GM18868 (cell line): ENCODE data around the gene CNTNAP2.

Experiments used
- ATAC-seq: cut with Tn5 transposase; IDR thresholded peaks from one replicate; pipeline ENCODE4 v1.9.1; 2021; ENCODE audit warnings: mild to moderate bottlenecking, moderate library complexity; ENCODE audit not compliant: unreplicated experiment

CNTNAP2 gene

DNA sequence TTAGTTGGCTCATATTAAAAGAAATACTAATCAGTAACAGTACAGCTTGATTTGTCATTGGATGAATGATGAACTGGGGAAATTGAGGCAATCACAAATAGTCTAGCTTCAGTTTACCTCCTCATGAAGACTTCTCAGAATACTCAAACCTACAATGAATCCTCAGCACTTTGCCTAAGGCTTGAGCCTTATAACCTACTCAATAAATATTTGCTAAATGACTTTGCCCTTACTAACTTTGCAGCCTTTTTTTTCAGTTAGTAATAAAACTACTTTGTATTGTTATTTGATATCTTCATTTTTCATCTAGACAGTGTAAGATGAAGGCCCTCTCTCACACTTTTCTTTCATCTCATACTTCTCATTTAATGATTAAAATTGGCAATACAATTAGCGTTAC lies 1311.5 kb downstream of the CNTNAP2 start:
- ATAC-seq, result no peak

DNA sequence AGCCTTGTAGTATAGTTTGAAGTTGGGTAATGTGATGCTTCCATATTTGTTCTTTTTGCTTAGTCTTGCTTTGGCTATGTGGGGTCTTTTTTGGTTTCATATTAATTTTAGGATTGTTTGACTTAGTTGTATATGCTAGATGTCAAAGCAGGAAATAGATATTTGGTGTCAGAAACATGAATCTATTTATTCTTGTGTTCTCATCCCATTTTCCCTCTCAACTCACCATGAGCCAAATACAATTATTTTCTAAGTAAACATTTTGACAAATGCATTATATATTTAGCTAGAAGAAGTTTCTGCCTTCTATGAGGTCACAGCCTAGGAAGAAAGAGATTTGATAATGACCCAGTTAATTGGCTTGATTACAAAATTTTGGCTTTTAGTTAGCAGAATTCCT lies 1313.4 kb downstream of the CNTNAP2 start:
- no peak for ATAC-seq

DNA sequence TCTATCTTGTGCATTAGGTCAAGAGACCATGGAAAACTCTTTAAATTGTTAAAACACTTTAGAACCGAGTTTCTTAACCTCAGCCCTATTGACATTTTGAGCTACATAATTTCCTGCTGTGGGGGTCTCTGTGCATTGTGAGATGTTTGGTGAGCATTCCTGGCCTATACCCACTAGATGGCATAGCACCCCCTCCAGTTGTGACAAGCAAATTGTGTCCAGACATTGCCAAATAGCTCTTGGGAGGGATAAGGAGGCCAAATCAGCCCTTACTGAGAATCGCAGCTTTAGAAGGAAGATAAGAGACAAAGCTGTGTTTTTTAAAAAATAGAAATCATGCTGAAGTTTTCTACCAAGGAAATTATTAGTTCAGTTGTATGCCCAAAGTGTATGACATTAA lies 1315.5 kb downstream of the CNTNAP2 start:
- no peak for ATAC-seq

DNA sequence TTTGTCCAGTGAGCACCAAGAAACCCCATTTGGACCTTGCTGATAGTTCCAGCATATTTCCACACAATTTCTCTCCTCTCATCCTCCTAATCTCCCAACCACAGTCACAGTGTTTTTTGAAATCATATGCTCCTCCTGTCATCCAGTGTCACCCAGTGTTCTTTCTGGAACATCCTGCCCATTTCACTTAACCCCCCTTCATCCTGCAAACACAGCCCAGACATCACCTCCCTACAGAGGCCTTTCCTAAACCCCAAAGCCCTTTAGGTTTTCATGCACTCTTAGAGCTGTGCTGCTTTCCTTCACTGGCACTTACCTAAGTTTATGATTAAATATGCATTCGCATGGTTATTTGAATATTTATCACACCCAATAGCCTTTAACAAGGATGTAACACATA lies 1316.0 kb downstream of the CNTNAP2 start:
- no peak for ATAC-seq

DNA sequence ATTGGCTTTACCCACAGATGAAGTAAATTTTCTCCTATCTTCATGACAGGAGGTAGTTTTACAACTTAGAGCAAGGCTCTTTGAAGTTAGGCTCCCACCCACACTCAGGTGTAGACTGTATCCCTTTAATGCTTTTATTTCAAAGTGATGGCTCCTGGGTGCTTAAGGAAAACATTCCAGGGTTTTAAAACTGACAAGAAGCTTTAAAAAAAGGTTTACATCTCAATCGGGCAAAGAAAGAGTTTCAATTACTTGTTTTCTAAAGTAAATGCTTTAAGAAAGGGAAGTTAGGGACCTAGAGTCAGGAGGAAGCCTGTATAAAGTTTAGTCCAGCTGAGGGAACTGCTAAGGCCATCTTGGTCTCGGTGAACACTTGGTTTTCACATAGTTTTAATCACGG lies 1320.1 kb downstream of the CNTNAP2 start:
- ATAC-seq, result no peak

DNA sequence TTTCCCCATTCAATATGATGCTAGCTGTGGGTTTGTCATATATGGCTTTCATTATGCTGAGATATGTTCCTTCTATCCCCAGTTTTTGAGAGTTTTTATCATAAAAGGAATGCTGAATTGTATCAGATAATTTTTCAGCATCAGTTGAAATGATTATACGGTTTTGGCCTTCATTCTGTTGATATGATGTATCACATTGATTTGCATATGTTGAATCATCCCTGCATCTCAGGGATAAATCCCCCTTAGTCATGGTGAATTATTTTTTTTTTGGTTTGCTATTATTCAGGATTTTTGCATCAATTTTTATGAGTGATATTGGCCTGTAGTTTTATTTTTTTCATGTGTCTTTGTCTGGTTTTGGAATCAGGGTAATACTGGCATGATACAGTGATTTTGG lies 1321.6 kb downstream of the CNTNAP2 start:
- no peak for ATAC-seq

DNA sequence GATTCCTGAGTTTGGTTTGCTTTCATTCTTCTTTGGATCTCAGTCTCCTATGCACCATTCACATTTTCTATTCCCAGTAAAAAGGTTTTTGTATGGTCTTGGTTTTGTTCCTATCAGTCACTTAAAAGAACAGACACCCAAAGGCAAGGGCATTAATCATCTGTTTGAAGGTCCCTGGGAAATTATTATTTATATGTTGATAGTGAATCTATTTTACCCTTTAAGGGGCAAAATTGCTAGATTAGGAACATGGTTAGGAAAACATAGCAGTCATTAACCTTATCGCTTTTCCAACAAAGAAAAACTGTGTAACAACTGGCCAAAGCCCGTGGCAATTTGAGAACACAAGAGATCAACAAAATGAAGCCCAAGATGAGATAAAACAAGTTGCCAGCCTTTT lies 1327.3 kb downstream of the CNTNAP2 start:
- ATAC-seq, result no peak

DNA sequence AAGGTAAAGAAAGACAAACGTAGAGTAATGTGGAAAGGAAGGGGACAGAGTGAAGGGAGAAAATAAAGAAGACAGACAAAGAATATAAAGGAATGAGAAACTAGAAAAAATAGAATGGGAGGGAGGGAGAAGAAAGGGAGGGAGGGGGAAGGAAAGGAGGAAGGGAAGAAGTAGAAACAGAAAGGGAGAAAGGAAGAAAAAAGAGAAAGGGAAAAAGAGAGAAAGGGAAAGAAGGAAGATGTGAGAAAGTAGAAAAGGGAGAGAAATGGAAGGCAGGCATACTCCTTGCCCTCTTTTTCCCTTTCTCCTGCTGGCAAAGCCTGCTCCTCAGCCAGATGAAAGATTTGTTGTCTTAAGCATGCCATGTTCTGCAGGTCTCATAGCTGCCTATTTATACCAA lies 1336.2 kb downstream of the CNTNAP2 start:
- ATAC-seq, result no peak

DNA sequence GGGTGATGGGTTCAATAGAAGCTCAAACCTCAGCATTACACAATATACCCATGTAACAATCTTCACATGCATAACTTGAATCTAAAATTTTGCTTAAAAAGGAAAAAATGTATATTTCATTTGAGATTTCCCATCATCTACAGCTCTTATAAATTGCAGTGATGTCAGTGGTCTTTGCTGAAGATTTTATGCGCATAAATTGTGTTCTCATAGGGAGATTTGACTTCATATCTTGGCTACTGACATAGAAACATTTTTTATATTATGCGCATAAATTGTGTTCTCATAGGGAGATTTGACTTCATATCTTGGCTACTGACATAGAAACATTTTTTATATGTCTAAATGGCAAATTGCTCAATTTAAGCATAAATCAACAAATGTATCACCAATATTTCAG lies 1348.6 kb downstream of the CNTNAP2 start:
- ATAC-seq, result no peak

DNA sequence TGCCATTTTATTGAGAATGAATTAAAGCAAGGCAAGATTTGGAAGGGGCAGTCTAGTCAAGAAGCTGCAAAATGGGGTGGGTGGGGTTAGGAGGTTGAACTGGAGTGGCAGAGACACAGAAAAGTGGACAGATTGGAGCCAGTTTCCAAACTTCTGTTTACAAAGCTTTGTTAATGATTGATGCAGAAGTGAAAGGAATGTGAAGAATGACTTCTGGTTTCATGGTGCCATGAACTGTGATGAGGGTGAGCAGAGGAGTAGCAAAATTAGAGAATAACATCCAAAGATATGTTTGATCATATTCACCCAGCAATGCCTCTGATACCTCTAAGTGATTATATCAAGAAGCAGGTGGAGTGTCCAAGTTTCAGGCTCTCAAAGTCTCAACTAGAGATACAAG lies 1356.0 kb downstream of the CNTNAP2 start:
- no peak for ATAC-seq

DNA sequence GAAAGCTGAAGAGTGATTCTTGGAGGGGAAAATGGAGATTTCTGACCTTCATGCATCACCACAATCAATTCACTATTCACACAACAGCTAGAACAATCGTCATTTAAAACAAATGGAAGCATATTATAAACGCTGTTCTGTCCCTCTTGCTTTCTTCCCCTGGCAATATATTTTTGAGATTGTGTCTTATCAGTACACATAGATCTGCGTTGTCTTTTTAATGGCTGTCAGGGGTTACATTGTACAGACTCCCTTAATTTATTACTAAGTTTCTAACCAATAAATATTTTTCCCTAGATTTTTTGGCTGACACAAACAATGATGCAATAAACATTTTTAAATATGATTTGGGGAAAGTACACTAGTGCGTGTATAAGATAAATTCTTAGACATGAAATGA lies 1358.3 kb downstream of the CNTNAP2 start:
- no peak for ATAC-seq

DNA sequence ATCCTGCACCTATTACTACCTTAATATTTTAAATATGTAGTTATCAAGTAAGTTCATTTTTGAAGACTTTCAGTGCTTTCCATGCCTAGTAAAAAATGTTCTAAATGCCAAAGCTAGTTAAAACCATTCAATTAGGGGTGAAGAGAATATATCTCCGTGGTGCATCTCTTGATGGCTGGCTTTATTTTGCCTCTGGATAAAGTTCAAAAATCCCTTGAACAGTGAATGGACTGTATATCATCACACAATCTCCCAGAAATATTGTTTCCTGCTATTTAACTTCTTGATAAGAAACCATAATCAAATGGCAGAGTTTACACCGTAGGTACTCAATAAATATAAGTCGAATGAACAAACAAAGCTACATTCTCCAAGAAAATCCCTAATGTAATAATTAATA lies 1360.9 kb downstream of the CNTNAP2 start:
- ATAC-seq, result no peak

DNA sequence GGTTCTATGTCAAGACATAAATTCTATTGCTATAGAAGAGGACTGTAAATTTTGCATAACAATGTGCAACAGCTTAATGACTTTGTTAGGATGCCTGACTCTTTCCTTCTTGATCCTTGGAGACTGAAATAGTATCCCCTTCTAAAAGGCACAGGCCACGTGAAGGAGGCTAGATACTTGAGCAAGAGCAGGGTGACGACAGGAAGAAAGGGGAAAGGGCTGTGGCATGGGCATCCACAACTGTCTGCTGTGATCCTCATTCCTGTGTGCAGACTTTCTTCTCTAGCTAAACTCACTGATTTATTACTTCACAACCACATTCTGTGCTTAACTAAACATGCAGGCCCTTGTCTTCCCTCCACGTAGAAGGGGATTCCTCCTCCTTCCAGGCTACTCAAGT lies 1362.2 kb downstream of the CNTNAP2 start:
- no peak for ATAC-seq

DNA sequence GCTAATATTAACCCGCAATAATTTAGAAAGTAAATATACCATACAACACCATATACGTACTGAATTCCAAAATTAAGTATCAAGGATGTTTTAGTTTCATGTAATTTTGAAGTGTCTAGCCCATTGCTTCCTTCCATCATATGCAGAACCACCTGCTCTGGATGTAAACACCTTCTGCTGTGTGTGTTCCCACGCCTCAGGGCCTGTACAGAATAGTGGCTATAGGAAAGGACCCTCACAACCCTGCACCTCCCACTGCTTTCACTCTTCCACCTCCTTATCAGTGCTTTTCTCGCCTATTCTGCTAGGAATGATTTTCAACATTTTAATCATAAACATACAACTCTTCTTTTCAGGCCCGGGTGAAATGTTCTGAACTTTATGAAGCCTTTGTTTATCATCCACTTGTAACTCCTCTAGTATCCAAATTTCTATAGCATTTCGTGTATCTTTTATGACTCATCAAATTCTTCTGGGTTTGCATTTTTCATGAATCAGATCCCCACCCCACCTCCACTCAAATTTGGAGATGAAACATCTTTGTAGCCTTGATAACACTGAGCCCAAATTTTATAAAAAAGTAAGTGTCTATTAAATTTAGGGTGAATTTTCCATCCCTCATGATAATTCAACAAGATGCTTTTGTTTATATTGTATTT lies 1367.2 kb downstream of the CNTNAP2 start:
- no peak for ATAC-seq

DNA sequence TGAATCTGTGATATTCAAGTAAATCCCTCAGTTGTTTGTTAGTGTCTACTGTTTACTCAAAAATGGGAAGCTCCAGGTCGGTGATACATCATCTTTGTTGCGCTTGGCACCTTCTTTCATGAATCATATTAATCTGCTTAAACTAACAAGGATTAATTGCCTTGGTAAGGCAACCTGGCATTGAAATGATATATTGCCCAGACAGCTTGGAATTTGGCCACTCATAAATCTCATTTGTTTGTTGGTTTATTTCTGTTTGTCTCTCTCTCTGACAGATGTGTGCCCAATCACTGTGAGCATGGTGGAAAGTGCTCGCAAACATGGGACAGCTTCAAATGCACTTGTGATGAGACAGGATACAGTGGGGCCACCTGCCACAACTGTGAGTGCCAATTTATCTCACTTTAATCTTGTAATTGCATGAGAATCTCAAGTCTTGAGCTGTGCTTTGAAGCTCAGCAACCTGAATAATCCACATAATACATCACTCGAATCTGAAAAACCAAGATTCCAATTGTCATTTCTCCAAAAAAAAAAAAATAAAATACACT lies 1369.1 kb downstream of the CNTNAP2 start:
- no peak for ATAC-seq

DNA sequence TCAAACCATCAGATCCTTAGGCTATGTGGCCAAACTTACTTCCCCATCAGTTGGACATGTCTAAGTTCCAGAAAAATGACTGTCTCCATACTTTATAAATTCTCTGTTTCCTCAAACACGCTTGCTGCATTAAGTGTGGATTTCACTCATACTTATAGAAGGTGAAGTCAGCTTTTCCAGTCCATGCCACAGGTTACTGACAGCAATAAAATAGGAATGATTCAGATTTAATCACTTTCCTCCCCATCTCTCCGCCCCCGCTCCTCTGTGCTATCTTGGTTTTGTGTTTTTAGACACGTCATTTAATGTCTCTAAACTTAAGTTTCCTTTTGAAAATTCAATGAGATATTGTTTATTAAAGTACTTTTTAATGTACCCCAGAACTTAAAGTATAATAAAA lies 1376.0 kb downstream of the CNTNAP2 start:
- ATAC-seq, result no peak

DNA sequence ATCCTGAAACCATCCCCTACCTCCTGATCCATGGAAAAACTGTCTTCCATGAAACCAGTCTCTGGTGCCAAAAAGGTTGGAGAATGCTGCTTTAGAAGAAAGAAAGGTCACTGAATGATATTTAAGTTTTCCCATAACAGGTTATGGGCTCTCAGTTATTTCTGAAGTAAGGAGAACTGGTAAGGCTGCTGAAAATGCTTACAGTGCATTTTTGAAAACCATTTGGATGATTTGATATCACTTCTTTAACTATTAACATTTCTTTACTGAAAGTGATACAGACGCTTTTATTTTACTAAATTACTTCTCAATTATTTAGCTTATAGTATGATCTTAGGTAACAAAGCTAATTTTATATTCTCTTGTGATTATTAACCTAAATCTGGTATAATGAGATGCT lies 1379.6 kb downstream of the CNTNAP2 start:
- no peak for ATAC-seq

DNA sequence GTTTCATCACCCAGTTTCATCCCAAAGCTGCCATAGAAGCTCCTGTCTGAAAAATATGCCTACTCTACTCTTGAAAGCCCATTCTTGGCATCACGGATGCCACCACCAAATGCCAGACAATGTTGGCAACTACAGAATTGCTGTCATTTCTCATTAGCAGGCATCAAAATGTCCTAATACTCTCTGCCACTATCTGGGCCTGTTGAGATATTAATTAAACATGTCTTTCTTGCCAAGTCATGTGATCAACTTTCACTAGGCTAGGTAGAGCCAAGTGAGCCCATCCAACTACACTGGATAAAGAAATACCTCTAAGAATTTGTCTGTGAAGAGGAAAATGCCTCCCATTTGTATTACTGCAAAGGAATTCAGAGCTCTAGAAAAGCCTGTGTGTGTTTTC lies 1380.6 kb downstream of the CNTNAP2 start:
- no peak for ATAC-seq

DNA sequence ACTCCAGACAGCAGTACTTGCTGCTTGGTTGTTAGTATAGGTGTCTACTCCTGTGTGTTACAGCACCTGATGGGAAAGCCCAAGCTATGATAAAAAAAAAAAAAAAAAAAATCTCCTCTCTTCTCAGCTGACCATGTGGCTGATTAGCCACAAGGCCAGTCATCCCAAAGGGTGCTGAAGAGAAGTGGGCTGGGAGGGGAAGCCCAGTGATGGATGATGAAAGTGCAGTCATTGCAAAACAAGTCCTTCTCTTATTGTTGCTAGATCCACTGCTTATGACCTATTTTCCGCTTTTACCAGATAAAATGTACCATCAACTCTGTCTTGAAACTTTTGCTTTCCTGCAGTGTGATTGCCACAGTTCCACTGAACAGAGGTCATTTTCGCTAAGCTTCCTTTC lies 1381.5 kb downstream of the CNTNAP2 start:
- ATAC-seq, result no peak

DNA sequence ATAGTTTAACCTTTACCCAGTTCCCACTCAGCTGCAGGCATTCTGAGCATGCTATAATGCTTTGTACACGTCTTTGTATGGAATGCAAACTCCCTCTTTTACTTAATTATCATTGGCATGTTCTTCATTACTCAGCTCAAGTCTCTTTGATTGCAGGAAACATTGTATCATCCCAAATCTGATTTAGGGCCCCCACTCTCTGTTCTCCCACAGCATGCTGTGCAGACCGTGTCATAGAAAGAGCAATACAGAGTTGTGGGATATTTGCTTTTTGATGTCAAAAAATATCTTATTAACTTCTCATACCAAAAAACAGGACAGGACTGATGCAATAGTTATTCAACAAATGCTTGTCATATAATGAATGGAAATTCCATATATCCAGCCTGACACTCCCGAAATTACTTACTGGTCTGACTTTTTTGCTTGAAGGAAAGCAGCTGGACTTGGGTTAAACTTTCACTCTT lies 1392.5 kb downstream of the CNTNAP2 start:
- no peak for ATAC-seq

DNA sequence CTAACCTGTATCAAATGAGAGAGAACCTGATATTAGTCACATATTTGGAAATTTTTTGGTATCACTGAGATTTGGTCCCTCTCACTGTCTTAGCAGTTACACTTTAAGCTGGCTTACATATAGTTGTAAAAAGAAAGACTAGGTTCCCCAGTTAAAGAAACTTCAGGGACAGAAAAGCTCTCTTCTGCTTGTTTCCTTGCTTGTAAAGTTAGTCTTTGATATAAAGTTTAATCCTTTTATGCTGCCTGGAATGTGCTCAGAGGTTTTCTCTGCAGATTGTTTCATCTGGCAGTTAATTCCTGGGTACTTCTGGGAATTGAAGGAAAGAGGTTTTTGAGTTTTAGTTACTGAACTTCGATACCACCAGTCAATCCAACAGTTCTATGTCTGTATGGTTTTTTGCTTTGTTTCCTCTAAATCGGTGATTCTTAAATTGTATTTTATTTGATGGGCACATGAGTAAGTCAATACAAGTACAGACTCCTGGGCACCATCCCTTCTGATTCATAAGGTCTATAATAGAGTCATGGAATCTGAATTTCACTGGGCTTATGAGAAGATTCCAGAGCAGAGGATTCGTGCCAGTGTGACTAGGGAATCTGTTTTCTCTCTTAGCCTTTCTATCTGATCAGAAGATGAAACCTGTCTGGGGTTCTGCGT lies 1393.1 kb downstream of the CNTNAP2 start:
- no peak for ATAC-seq

DNA sequence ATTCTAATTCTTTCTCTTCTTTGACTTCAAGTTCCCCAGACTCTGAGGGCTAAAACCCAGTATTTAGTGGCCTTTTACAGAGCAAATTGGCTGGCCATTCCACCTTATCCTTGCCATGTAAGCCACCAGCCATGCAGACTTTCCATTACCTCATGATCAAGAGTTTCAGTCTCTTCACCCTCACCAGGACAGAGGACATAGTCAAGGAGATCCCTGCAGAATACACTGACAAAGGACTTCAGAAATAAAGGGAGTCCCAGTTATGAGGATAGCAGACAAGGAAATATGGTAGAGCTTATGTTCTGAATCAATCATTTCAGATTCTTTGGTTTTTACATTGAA lies 1393.6 kb downstream of the CNTNAP2 start:
- ATAC-seq, result no peak

DNA sequence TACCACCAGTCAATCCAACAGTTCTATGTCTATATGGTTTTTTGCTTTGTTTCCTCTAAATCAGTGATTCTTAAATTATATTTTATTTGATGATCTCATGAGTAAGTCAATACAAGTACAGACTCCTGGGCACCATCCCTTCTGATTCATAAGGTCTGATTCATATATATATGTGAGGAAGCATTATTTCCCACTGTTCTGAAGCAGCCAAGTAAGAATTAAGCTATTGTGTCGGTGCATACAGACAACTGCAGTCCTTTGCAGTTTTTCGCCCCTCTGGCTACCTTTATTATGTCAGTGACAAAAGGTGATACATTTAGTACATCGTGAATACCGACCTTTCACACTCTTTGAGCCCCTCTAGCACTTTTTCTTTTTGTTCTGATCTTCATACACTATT lies 1394.3 kb downstream of the CNTNAP2 start:
- ATAC-seq, result no peak
